SK-N-SH treated with all-trans-retinoic acid at 6 μM for 48 hours (cell line): ENCODE results near the gene PPY.

Source experiments
- CSDC2 ChIP-seq: fragments of 250-450 bp; sonication (Bioruptor Pico); IDR thresholded peaks from 2 replicates; pipeline ENCODE4 v1.5.0; 2020; ENCODE audit warnings: mild to moderate bottlenecking, moderate library complexity
- CSRNP3 ChIP-seq: fragments of 250-450 bp; sonication (Bioruptor Pico); IDR thresholded peaks from 2 replicates; pipeline ENCODE4 v1.5.1; 2021; ENCODE audit warnings: mild to moderate bottlenecking, moderate library complexity
- ESRRG ChIP-seq: fragments of 250-450 bp; sonication (Bioruptor Pico); IDR thresholded peaks from 2 replicates; pipeline ENCODE4 v1.6.1; 2021; ENCODE audit warnings: mild to moderate bottlenecking
- TOX ChIP-seq: fragments of 250-450 bp; sonication (Bioruptor Pico); IDR thresholded peaks from 2 replicates; pipeline ENCODE4 v1.8.0; 2021; ENCODE audit warnings: mild to moderate bottlenecking, moderate library complexity, borderline replicate concordance

GRCh38 chr17:43958748-43959352, 16.6 kb upstream of the PPY start:
- TF ChIP-seq CSRNP3 (CRISPR knock-in tag) = no peak
- TF ChIP-seq ESRRG (CRISPR knock-in tag) = no peak
- no peak for TF ChIP-seq TOX (CRISPR knock-in tag)
- TF ChIP-seq CSDC2 (CRISPR knock-in tag) = no peak
